Right lung (tissue), 10 donors: ENCODE measurements around the gene SATB2. TPM values are rescaled to one million over a fixed set of nuclear protein-coding genes. Genes with fewer than 3 reads are reported as not detected.

Source experiments
- DNase-seq, 2 donors: peaks; one replicate each; pipeline ENCODE4 v3.0.0-alpha.2; 2013
- long read RNA-seq, 8 donors: transcript quantifications; one replicate each; lab custom pipeline, GENCODE V29; 2026
- polyA plus RNA-seq, 5 donors: library from polyadenylated mRNA; unstranded; fragments of 120-200 nt; gene quantifications; one replicate each; pipeline versions ENCODE4 v1.2.1 to v1.2.3, GENCODE V29; 2013; ENCODE audit warnings: inconsistent platforms in 1 of 5, low replicate concordance in 1 of 5; ENCODE audit not compliant: insufficient read length in 5 of 5, insufficient read depth in 1 of 5

SATB2 gene
- 1 to 10 TPM; 3.1 to 4.0 (median 3.4) TPM for polyA plus RNA-seq
- long read RNA-seq, donor 1: 0 reads
- long read RNA-seq, donor 2: 0 reads
- long read RNA-seq, donor 3: 0 reads
- long read RNA-seq, donor 4: 0 reads
- long read RNA-seq, donor 5: 0 reads
- long read RNA-seq, donor 6: 0 reads
- long read RNA-seq, donor 7: 0 reads
- long read RNA-seq, donor 8: 0 reads

DNA sequence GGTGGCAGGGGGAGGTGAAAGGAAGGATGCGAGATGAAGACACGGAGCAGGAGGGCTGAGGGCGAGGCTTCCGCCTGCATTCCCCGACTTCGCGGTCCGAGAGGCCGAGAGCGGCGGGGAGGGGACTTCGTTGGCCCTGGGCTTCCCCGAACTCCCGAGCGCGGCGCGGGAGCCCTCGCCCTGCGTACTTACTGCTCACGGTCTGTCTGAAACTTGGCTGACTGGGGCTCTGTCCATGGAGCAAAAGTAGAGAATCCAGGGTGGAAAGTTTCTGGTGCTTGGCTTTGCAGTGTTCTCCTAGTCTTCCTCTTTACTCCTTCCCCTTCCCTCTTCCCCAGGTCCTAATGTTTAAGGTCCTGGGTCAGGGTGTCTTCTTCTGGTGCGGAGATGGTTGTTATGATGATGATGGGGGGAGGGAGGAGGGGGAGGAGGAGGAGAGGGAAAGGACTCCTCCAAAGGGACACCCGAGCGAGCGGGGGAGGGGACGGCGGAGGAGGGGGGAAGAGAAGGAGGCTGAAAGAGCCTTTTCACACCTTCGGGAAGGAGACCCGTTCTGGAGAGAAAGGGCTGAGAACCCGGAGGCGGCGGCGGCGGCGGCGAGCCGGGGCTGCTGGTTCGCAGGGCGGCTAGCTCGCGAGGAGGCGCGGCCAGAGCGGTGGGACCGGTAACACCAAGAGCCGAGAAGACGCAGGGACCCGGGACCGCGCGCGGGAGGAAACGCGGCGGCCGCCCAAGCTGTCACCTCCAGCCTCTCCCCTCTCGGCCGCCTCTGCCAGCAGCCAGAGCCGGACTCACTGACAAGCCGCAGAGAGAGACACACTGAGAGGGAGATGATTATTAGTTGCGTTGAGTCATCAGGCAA, at the start of gene SATB2:
Gene SATB2 (minus strand): TSS at position 793 of the 862 bp plus-strand sequence. CDS start 1,902 bp downstream, outside the sequence.
- DNase-seq: no peak

DNA sequence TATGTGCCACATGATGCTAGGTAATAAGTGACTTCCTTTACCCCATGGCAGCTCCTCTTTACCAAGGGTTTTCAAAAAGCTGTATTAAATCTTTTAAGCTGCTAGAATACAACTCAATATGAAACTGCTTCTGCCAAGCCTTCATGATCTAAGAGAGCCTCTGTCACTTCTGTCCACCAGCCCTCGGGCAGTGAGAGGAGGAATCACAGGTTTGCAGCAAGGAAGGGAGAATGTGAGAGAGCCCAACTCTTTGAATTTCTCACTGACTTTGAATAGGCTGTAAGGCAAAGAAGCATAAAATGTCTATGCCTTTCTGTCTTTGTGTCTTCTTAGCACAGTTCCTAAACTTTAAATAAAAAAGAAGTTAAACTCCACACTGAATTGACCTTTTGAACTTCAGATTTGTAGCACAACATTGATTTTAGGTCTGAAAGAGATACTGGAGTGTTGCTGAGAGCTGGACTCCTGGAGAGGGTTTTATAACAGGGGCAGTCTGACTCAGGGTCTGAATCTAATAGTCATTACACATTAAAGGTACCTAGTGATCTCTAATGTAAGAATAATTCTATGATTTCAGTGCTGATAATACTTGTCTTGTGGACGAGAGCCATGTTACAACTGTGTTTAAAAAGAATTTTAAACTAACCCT, 48.1 kb upstream of the SATB2 start:
- no peak for DNase-seq

DNA sequence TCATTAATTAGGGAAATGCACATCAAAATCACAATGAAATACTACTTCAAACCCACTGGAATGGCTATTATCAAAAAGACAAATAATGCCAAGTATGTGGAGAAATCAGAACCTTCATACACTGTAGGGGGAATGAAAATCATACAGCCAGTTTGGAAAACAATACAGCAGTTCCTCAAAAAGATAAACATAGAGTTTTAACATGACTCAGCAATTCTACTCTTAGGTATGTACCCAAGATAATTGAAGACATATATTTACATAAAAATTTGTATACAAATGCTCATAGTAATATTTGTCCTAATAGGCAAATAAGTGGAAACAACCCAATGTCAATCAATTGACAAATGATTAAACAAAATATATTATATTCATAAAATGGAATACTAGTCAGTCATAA, 45.4 kb upstream of the SATB2 start:
- no peak for DNase-seq

DNA sequence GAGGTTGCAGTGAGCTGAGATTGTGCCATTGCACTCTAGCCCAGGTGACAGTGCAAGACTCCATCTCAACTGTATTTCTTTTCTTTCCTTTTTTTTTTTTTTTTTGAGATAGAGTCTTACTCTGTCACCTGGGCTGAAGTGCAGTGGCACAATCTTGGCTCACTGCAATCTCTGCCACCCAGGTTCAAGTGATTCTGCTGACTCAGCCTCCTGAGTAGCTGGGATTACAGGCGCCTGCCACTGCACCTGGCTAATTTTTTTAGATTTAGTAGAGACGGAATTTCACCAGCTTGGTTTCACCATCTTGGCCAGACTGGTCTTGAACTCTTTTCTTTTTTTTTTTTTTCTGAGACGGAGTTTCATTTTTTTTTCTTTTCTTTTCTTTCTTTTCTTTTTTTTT, 41.3 kb upstream of the SATB2 start:
- DNase-seq: no peak

DNA sequence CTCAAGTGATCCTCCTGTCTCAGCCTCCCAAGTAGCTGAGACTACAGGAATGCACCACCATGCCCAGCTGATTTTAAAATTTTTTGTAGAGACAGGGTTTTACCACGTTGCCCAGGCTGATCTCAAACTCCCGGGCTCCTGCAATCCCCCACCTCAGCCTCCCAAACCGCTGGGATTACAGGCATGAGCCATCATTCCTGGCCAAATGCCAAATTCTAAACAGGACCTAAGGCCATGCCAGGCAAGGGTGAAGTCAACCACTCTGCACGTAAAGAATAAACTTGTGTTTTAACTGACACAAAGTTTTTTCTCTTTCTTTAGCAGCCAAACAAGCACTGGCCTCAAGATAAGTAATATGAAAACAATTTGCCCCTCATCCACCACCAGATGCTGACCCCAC, 37.4 kb upstream of the SATB2 start:
- no peak for DNase-seq

DNA sequence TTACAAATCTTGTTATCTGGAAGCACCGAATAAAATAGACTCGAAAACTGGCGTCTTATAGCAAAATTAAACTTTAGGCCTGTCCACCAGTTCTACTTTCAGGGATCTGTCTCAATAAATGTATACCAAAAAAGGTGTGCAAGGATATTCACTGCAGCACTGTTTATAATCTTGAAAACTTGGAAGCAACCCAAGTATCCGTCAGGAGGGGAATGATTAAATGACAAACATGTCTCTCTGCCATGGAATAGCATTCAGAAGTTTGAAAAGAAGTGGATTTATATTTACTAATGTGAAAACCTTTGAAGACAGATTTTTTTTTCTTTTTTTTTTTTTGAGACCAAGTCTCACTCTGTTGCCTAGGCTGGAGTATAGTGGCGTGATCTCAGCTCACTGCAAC, 32.3 kb upstream of the SATB2 start:
- no peak for DNase-seq

DNA sequence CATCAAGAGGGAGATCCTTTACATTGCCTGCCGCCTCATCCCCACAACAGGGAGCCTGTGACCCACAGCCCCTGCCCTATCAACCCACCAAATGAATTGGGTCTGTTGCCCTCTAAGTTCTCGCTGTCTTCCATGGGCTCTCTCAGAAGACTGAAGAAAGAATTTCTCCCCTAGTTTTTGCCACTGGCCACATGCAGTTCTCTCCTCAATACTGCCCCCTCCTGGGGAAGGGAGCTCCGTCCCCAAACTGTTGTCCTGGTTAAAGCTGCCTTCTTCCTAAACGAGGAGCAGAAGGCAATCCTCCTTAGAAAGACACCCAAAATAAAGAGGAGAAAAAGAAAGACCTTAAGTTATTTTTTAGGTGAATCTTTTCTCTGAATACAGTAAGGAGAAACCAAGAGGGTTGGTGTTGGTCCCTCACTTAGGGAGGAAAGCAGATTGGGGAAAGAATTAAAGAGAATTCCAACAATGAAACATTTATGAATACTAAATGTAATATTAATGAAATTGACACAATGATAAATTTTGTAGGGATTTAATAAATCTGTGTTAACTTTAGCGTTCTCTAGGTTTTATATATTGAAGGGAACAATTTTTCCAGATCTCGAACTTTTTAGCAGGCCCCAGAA, 31.1 kb upstream of the SATB2 start:
- no peak for DNase-seq

DNA sequence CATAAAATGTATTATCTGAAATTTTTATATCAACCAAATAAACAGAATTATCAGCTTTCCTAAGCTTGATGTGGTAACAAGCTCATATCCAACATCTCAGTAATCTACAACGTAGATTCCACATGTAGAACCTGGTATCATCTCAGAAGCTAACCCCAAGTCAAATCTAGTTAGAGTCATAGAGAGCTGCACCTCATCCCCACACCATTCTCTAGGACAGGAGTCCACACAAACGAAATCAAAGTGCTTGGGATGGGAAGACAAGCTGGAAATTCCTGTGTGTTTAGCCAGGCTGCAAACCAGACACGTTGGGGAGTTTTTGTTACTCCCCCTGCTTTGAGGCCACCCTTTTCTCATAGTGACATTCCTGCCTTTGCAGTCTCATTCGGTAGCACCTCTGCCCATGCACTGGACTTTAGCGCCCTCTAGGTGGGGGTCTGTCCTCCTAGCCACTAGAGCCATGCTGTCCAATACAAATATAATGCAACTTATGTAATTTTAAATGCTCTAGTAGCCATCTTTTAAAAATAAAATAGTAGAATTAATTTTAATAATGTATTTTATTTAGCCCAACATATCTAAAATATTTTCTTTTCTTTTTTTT, 28.1 kb upstream of the SATB2 start:
- no peak for DNase-seq

DNA sequence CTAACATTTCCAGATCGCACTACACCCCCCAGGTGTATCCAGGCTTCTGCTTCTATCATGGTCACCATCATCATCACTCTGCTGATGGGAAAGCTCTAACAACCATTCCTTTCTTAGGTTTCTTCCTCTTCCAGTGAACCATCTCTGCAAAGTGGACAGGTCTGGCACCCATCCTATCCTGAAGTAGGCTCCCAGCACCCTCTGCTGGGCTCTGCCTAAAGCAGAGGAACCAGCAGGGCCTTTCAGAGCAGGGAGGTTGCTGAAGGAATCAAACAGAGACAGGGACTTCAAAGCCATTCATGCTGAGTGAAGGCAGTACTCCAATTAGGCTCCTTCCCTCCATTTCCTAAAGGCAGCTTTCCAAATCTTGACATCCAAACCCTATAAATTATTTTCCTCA, 27.2 kb upstream of the SATB2 start:
- no peak for DNase-seq

DNA sequence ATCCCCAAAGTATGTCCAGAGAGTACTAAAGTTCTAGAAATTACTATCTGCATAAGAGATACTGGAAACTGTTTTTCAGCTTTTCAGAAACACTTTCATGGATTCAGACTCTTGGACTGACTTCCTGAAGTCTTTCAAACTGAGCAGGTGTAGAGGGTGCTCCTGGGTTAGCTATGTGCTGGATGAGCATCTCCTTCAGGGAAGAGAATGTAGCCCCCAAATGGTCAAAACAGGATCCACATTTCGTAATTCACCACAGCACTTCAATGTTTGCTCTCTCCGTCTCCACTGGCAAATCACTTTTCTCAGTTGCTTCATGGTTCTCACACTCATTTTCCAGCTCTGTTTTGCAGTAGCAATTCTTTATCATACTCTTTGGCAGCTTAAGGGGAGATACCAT, 23.2 kb upstream of the SATB2 start:
- DNase-seq: no peak

DNA sequence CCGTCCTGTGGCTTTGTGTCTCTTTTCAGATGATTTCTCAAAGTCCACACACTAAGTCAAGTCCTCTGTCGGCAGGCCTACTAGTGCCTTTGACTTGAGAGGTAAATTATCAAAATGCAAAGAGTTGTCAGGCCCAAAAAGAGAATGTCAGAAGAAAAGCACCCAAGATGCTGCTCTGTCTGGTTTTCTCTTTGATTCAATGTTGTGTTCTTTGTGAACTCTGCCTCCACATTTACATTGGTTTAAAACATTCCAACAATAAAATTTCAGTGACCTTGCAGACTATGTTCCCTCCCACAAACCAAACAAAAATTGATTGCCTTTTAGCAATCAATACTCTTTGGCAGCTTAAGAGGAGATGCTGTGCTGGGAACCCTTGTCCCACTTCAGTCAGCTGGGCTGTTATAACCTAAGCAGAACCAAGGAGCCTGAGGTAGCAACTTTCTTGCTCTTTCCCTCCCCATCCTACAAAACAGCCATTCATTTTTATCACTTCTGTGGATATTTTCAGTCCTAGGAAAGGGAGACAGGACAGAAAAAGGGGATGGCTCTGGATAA, 19.6 kb upstream of the SATB2 start:
- no peak for DNase-seq

DNA sequence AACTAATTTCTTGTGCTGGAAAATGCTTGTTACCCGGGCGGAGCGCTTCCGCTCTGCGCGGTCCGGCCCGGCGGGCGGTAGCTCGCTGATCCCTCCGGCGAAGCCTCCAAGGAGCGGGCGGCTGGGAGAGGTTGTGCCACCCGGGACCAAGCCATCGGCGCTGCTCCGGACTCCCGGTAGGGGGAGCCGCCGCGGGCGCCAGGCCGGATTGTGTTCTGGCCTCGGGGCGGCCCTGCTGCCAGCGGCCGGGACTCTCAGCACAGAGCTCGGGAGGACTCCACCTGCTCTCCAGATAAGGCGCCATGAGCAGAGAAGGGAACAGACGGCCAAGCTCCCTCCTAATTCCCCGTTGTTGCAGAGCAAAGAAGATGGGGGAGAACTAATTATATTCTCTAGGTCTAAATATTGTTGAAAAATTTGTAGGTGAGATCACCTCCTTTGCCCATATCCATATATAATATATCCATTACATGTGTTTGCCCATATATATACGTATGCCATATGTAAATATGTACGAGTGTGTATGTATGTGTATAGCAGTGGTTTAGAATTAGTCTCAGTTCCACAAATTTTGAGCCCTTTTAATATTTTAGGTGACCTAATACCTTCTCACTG, 13.8 kb upstream of the SATB2 start:
- no peak for DNase-seq

DNA sequence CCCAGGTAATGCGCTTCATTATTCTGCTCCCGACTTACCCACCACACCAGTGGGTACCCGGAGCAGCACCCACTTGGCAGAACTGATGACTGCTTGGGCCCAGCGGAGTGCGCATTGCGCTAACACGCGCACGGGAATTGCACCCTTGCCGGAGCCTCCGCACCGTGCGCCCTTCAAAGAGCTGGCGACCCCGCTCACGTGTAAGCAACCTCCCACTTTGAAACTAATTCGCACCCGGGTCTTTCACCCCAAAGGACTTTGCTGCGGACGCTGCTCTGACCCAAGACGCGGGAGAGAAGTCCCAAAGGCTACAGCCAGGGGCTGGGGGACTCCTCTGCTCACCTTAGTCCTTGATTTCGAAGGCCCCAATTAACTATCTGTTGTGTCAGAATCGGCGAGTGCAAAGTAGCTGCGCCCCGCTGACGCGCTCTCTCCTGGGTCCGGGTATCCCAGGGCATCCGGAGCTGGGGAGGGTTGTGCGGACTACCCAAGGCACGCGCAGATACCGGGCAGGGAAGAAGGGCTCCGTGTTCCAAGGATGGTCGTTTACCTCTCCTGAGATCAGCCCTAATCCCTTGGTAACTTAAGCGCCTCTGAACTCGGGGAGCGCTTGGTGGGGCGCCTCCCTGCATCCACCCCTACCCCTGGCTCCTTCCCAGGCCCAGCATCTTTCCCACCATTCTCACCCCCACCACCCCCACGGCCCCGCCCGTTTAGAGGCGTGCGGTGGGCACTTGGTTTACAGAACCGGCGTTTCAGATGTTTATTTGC, 13.1 kb upstream of the SATB2 start:
- DNase-seq: no peak

DNA sequence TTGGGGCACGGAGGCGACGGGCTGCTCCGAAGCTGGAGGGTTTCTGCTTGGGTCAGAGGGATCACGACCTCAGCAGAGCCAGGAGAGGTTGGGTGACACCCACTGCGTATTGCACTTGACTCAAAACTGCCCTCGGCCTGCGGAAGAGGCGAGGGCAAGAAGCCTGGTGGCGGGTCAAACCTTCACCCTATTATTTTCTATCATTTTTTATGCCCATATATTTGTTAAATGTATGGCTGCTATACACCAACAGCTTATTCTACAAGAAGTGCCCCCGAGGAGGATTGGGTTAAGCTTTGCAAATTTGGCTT, 12.6 kb upstream of the SATB2 start:
- no peak for DNase-seq

DNA sequence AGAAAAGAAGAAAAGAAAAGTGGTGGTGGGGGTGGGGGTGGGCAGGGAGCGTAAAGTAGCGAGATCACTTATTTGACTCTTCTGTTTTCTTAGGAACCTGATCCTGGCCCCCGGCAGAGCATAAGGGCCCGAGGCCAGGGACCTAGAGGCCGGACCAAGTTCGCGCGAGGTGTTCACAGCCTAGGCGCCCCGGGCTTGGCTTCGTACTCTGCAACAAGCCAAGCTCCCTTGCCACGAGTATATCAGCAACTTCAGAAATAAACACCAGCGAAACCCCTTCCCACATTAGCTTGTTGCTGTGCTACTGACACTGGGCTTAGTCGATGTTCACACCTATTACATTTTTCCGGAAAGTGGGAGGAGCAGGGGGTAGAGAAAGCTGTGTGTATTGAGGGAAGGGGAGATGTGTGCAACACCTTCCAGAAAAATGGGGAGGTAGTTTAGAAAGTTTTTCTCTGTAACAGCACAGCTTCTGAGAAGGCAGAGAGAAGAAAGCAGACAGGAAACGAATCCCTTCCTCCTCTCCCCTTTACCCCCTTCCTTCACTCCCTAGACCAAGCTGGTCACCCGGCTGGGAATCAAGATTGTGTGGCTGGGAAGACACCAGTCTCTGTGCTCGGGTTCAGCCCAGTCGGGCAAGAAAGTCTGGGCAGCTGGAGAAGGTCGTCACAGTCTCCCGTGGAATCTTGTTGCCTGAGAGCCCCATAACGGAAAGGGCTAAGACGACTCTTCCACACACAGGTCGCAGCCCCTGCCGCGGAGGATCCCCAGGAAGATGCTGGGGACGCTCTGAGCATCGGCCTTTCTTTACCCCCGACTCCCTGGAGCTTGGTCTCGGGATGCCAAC, 12.0 kb upstream of the SATB2 start:
- no peak for DNase-seq

DNA sequence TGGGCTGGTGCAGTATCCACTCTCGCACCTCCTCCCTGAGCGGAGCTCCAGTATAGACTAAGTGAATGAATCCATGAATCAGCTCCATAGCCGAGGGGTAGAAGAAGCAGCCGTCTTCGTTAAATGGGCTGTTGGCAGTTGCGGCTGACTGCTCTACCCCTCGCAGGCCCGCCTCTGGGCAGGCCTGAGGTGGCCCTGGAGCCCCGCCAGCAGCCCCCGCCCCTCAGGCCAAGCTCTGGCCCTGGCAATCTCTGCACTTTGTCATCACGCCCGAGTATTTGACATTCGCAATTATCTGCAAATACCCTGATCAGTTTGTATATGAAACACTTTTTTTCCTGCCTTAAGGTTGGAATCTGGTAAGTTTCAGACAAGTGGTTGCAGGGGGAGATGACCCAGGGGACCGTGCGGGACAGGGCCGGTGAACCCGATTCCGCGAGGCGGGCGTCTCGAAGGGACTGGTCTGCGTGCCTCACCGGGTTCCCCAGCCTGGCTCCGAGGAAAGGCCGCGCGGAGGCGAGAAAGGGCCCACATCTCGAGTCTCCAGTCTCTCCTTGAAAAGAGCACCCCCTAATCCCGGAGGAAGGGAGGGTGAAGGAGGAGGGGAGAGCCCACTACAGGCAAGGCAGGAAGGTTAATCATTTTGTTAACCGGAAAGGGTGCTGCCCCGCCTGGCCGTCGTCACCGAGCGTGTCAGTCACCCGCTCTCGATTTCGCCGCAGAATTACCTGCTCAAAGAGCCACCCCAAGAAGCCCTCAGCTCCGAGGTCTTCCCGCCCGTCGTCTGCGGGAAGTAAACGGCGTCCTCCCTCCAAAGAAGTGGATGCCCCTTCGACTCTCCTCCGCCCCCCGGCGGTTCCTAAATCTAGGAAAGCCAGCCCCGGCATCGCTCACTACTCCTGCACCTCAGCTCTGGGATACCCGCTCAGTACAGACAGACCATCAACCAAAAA, 11.1 kb upstream of the SATB2 start:
- DNase-seq: no peak

DNA sequence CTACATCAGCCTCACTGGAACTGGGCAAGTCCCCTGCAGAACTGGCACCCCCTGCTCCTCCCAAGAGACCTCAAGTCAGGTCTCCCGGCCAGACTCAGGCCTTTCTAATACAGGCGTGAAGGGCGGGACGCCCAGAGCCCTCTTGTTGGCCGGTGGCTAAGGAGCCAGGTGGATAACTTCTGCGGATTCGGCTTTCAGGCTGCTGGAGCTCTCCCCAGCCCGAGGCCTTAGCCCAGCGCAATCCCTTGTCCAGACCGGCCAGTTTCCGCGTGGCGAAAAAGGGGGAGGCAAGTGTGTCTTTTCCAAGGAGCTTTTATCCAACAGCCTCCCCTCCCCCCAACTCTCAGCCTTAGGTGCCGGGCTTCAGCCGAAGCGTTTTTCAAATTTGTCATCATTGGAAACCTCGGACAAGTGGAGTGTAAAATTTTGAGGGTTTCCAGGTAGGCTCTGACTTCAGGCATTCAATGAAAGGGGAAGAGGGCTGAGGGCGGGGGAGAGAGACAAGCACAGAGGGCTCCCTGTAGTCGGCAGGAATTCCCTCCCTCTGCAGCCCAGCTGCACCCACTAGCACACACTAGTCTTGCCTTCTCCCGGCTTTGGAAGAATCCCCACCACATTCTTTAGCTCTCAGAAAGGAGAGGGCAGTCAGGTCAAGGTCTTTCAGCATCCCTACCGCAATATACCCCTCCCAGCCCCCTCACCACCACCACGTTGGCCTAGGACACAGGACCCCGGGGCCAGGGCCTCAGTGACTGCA, 9.5 kb upstream of the SATB2 start:
- no peak for DNase-seq

DNA sequence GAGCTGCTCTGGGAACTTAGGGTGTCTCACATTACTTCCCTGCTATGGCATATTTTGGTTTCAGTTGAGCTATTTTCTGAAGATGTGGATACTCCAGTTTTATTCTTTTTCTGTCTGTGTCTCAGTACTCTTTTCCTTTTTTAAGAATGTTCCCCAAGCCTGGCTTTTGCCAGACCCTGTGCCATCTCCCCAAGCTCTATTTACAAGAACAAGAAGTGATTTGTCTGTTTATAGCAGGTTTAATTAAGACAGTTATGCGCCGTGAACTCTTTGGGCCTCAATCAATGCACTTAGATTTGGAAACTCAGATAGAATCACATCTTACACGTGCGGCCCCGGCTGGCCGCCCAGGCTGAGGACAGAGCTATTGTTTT, 8.9 kb upstream of the SATB2 start:
- no peak for DNase-seq
